A673 (cell line): ENCODE results near the gene CHD1. TPM values are rescaled to one million over a fixed set of nuclear protein-coding genes. Genes with fewer than 3 reads are reported as not detected.
"Not testable (repeated sequence)": the region's sequence is repeated elsewhere in the genome, so short reads cannot be mapped to it uniquely, and the experiment has no call there.

Source experiments
- BruUV-seq: library from RNA; stranded (reverse); fragments of 400-500 nt; replicated peaks from 2 replicates; lab custom pipeline; 2021; lab: Mats Ljungman, UMichigan
- CTCF ChIA-PET: fragments of 300-600 bp; sonication (Branson Sonifier 250); formaldehyde crosslinking; loops from one replicate; lab custom pipeline; 2022; ENCODE audit warnings: antibody characterized with exemption; lab: Charles Lee
- POLR2A ChIA-PET: fragments of 300-600 bp; sonication (Branson Sonifier 250); formaldehyde crosslinking; loops from one replicate; lab custom pipeline; 2022; ENCODE audit warnings: antibody characterized with exemption; ENCODE audit not compliant: low non-redundant PET; lab: Charles Lee
- DNase-seq: peaks from one replicate; pipeline ENCODE4 v3.0.0-alpha.2; 2015; ENCODE audit warnings: low spot score
- H3K27ac ChIP-seq: fragments of 200-600 bp; sonication (generic); 2 replicates; pipeline ENCODE4 v1.5.1; 2016; ENCODE audit warnings: mixed run types, low read depth, mild to moderate bottlenecking, mixed read lengths, antibody characterized with exemption, low read length; ENCODE audit not compliant: poor library complexity, severe bottlenecking
- H3K27me3 ChIP-seq: fragments of 200-600 bp; sonication (generic); replicated peaks from 2 replicates; pipeline ENCODE4 v1.6.1; 2017; ENCODE audit warnings: mixed run types, low read depth, mild to moderate bottlenecking, mixed read lengths, antibody characterized with exemption, low read length; ENCODE audit not compliant: insufficient read depth, poor library complexity
- H3K36me3 ChIP-seq: fragments of 200-600 bp; sonication (generic); 2 replicates; pipeline ENCODE4 v1.6.1; 2016; ENCODE audit warnings: mixed run types, mild to moderate bottlenecking, mixed read lengths, antibody characterized with exemption, low read length; ENCODE audit not compliant: insufficient read depth, poor library complexity, severe bottlenecking
- H3K4me1 ChIP-seq: fragments of 200-600 bp; sonication (generic); 2 replicates; pipeline ENCODE4 v1.6.1; 2017; ENCODE audit warnings: mixed run types, mild to moderate bottlenecking, mixed read lengths, antibody characterized with exemption, low read length; ENCODE audit not compliant: insufficient read depth, poor library complexity, severe bottlenecking
- H3K4me3 ChIP-seq: fragments of 200-600 bp; sonication (generic); 2 replicates; pipeline ENCODE4 v1.5.1; 2016; ENCODE audit warnings: low read depth, mixed run types, mild to moderate bottlenecking, mixed read lengths, low read length; ENCODE audit not compliant: poor library complexity, severe bottlenecking
- H3K9me3 ChIP-seq: fragments of 200-600 bp; sonication (generic); 2 replicates; pipeline ENCODE4 v1.6.1; 2016; ENCODE audit warnings: mixed run types, low read depth, mild to moderate bottlenecking, mixed read lengths, antibody characterized with exemption, low read length; ENCODE audit not compliant: poor library complexity, severe bottlenecking
- CTCF ChIP-seq: fragments of 300-800, 200-600 bp; sonication (generic); conservative IDR thresholded peaks from 2 replicates; pipeline ENCODE4 v1.5.1; 2017; ENCODE audit warnings: low read depth, mild to moderate bottlenecking, antibody characterized with exemption, low read length, moderate library complexity, mixed read lengths
- EZH2 ChIP-seq: fragments of 200-600 bp; sonication (generic); IDR thresholded peaks from 2 replicates; pipeline ENCODE4 v1.6.1; 2017; ENCODE audit warnings: borderline replicate concordance, low read depth, mild to moderate bottlenecking, mixed read lengths, antibody characterized with exemption, low read length; ENCODE audit not compliant: poor library complexity, severe bottlenecking
- intact Hi-C: fragments of 100-400 bp; cut with micrococcal nuclease; formaldehyde crosslinking; loops from one replicate; pipeline ENCODE4 v1.10.0; 2022; ENCODE audit not compliant: unreplicated experiment
- total RNA-seq: library from RNA; stranded (reverse); gene quantifications from 2 replicates; pipeline ENCODE4 v1.2.3, GENCODE V29; 2021

CHD1 gene
- total RNA-seq, 1 experiment from 2014 or later = 61.0 TPM

GRCh38 chr5:98957307-98957706, 28.5 kb upstream of the CHD1 start:
- CTCF ChIA-PET = no interaction called here

GRCh38 chr5:98955888-98956287, 27.1 kb upstream of the CHD1 start:
- H3K27me3 ChIP-seq, H3K9me3 ChIP-seq, POLR2A ChIA-PET, intact Hi-C loops, BruUV-seq, H3K27ac ChIP-seq, CTCF ChIA-PET, H3K4me3 ChIP-seq, H3K4me1 ChIP-seq, DNase-seq, H3K36me3 ChIP-seq: not testable (repeated sequence)

More at GRCh38 chr5:98957307-98957706, 28.5 kb upstream of the CHD1 start:
- POLR2A ChIA-PET = no interaction called here
- TF ChIP-seq EZH2 = no peak
- no peak for TF ChIP-seq CTCF
- no peak for DNase-seq
- Histone ChIP-seq H3K27me3 (no peaks in the 10 kb centered on the region), H3K36me3 (no peaks in the 10 kb centered on the region), H3K4me3 (no peak overlapping the region), H3K4me1 (no peaks in the 10 kb centered on the region), H3K27ac (no peak overlapping the region), H3K9me3 (no peaks in the 10 kb centered on the region)
- intact Hi-C loops = no loop called here
- BruUV-seq = no TSS peak

GRCh38 chr5:98955471-98955870, 26.7 kb upstream of the CHD1 start:
- H3K9me3 ChIP-seq, H3K36me3 ChIP-seq, H3K27ac ChIP-seq, H3K4me1 ChIP-seq, BruUV-seq, intact Hi-C loops, CTCF ChIA-PET, POLR2A ChIA-PET, H3K4me3 ChIP-seq, H3K27me3 ChIP-seq, DNase-seq: not testable (repeated sequence)

GRCh38 chr5:98954392-98955028, 25.7 kb upstream of the CHD1 start:
- BruUV-seq = no TSS peak
- Histone ChIP-seq H3K27me3 (no peaks in the 10 kb centered on the region), H3K9me3 (no peaks in the 10 kb centered on the region), H3K36me3 (no peaks in the 10 kb centered on the region), H3K4me1 (no peaks in the 10 kb centered on the region), H3K27ac (no peak overlapping the region), H3K4me3 (no peak overlapping the region)
- no peak for TF ChIP-seq CTCF
- no peak for TF ChIP-seq EZH2
- CTCF ChIA-PET = no interaction called here
- intact Hi-C loops = no loop called here
- no peak for DNase-seq
- POLR2A ChIA-PET = no interaction called here
